Uterus (tissue), 2 donors: ENCODE data around the gene ZFP57.

ENCODE experiments used
- CTCF ChIP-seq, 4 experiments: fragments of 200-600 bp in 2 of 4; fragments of 450-650 bp in 2 of 4; sonication (generic) in 2 of 4; IDR thresholded peaks; one replicate each; pipeline ENCODE4 v1.5.1; 2016 to 2019; ENCODE audit warnings: antibody characterized with exemption in 4 of 4, mild to moderate bottlenecking in 2 of 4, moderate library complexity in 1 of 4
- POLR2A ChIP-seq, 2 donors: fragments of 450-650 bp; IDR thresholded peaks; one replicate each; pipeline ENCODE4 v1.6.1; 2016; ENCODE audit warnings: antibody characterized with exemption in 2 of 2, mild to moderate bottlenecking in 1 of 2, moderate library complexity in 1 of 2

GRCh38 chr6:29671026-29671425 is 9.9 kb downstream of the ZFP57 start:
- TF ChIP-seq POLR2A (IDR thresholded peaks at IDR 0.05) (no peak), CTCF (IDR thresholded peaks at IDR 0.05) (no peak)
